ENCODE measurements around the gene CDH6. TPM values are rescaled to one million over a fixed set of nuclear protein-coding genes. Genes with fewer than 3 reads are reported as not detected.

CDH6 gene
- polyA plus RNA-seq, 1 of the 3 experiments (the other 2 are of a cell fraction), result 1.1 TPM

GRCh38 chr5:31185951-31186350 is 7.5 kb upstream of the CDH6 start:
- CTCF ChIA-PET, result interaction anchor here (0.5 to 4.1 kb wide), 29 partner anchors 9 to 1146 kb away, joined by 3 to 19 read pairs (median 5); no protein-coding TSS in a partner anchor
- H3K36me3 ChIP-seq (replicated peaks in 1 of 2; ENCODE audit: control insufficient read depth in 1 of 2, insufficient read depth in 2 of 2, low read length in 1 of 2), result no peaks in the 10 kb centered on the region
- peaks cover 2% of the 10 kb centered on the region for H3K27me3 ChIP-seq (ENCODE audit: insufficient read depth)
- 54% methylated on average over 7 of the region's 7 CpGs for WGBS (ENCODE audit: low lambda C conversion rate)
- no peak overlapping the region for H3K9ac ChIP-seq
- TF ChIP-seq RXRA (IDR thresholded peaks at IDR 0.05; ENCODE audit: borderline replicate concordance, low read depth) (no peak), IRF3 (IDR thresholded peaks at IDR 0.05; ENCODE audit: low read depth, low read length) (no peak), GABPA (IDR thresholded peaks at IDR 0.05; ENCODE audit: low read depth) (no peak), POLR2AphosphoS5 (IDR thresholded peaks at IDR 0.05; ENCODE audit: low read depth, low read length) (no peak), CHD2 (IDR thresholded peaks at IDR 0.05; ENCODE audit: low read length, partially characterized antibody) (no peak), CTCF (IDR thresholded peaks at IDR 0.05) (no peak), ZBTB33 (IDR thresholded peaks at IDR 0.05; ENCODE audit: borderline replicate concordance, low read depth) (no peak), TCF12 (IDR thresholded peaks at IDR 0.05) (no peak), NRF1 (IDR thresholded peaks at IDR 0.05; ENCODE audit: low read depth, low read length) (no peak), RAD21 (IDR thresholded peaks at IDR 0.05; ENCODE audit: low read length) (no peak)
- TF ChIP-seq, protein P1, sequence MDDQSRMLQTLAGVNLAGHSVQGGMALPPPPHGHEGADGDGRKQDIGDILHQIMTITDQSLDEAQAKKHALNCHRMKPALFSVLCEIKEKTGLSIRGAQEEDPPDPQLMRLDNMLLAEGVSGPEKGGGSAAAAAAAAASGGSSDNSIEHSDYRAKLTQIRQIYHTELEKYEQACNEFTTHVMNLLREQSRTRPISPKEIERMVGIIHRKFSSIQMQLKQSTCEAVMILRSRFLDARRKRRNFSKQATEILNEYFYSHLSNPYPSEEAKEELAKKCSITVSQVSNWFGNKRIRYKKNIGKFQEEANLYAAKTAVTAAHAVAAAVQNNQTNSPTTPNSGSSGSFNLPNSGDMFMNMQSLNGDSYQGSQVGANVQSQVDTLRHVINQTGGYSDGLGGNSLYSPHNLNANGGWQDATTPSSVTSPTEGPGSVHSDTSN (IDR thresholded peaks at IDR 0.05), result no peak
- TF ChIP-seq, protein P2, sequence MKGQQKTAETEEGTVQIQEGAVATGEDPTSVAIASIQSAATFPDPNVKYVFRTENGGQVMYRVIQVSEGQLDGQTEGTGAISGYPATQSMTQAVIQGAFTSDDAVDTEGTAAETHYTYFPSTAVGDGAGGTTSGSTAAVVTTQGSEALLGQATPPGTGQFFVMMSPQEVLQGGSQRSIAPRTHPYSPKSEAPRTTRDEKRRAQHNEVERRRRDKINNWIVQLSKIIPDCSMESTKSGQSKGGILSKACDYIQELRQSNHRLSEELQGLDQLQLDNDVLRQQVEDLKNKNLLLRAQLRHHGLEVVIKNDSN (IDR thresholded peaks at IDR 0.05; ENCODE audit: borderline replicate concordance, low read depth), result no peak
- no peaks in the 10 kb centered on the region for H3K9me2 ChIP-seq
- no peaks in the 10 kb centered on the region for H3K9me3 ChIP-seq
- H3K79me2 ChIP-seq (ENCODE audit: insufficient read depth), result no peaks in the 10 kb centered on the region
- no peak overlapping the region for H3K27ac ChIP-seq (ENCODE audit: low read depth in 2 of 2, low read length in 1 of 2)
- DNase-seq, result no peak
- POLR2A ChIA-PET, result no interaction called here
- H3K4me2 ChIP-seq, result no peak overlapping the region
- no peaks in the 10 kb centered on the region for H4K20me1 ChIP-seq (ENCODE audit: insufficient read depth)
- no peak overlapping the region for H3K4me3 ChIP-seq (ENCODE audit: low read depth in 2 of 2, low read length in 1 of 2)
- no peaks in the 10 kb centered on the region for H3K4me1 ChIP-seq (ENCODE audit: control insufficient read depth in 1 of 2, insufficient read depth in 2 of 2, low read depth in 1 of 2, low read length in 1 of 2)
- H3F3A ChIP-seq (replicated peaks; ENCODE audit: insufficient read depth), result no peaks in the 10 kb centered on the region
- H2AFZ ChIP-seq (ENCODE audit: low read depth), result no peak overlapping the region
